MM.1S (cell line): ENCODE results near the gene E2F8.

Source experiments
- EZH2 ChIP-seq: fragments of 300-600 bp; sonication (generic); optimal IDR thresholded peaks from 2 replicates; pipeline ENCODE3; 2017; ENCODE audit warnings: low read depth, mild to moderate bottlenecking, antibody characterized with exemption, low read length, mixed read lengths
- EZH2phosphoT487 ChIP-seq: fragments of 300-600 bp; sonication (generic); IDR thresholded peaks from 2 replicates; pipeline ENCODE4 v1.6.1; 2018; ENCODE audit warnings: antibody characterized with exemption, low read length

DNA sequence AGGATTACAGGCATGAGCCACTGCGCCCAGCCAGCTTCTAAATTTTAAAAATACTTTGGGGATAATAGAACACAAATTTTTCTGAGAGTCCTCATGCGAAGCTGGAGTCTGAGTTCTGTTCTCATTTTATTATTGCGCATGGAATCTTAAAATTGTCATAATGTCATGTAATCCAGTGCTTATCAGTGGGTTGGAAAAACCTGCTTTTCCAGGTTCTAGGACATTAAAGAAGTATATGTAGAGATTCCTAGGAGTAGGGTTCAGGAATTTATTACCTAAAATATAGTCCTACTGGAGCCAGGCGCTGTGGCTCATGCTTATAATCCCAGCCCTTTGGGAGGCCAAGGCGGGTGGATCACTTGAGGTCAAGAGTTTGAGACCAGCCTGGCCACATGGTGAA, 4.6 kb upstream of the E2F8 start:
- TF ChIP-seq EZH2 (no peak), EZH2phosphoT487 (no peak)
